Measurements from ENCODE around the gene NAA80. TPM values are rescaled to one million over a fixed set of nuclear protein-coding genes. Genes with fewer than 3 reads are reported as not detected.

NAA80 gene
- total and polyA plus RNA-seq, 2 of the 8 experiments (the other 6 are each of a cell fraction or from before 2014, with no cell fraction given): 11.3 to 16.7 TPM

DNA sequence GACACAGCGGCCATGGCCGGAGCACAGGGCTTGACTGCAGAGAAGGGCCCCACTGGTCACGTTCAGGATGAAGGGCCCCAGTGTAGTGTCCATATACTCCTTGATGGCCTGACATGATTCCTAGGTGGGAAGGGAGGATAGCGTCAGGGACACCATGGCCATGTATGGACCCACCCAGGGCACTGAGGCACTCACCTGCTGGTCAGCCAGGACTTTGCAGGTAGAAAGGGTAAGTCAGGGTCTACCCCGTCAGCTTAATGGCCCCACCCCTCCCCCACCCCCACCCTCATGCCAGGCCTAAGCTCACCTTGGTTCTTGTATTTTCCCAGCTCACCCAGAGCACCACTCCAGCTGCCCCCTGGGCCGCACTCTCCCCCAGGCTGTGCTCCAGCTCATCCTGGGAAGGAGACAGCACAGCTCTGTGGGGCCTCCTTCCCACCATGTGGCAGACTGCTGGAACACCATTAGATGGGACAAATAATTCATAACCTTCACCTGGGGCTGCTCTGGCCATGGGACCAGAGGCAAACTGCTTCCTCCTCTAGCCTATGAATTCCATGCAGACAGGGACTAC, 1.6 kb upstream of the NAA80 start:
- no peaks in the 10 kb centered on the region for H3K36me3 ChIP-seq (ENCODE audit: control insufficient read depth in 2 of 4, insufficient read depth in 4 of 4, low read length in 3 of 4)
- POLR2A ChIA-PET (ENCODE audit: partially characterized antibody): interaction anchor here (0.6 to 11.3 kb wide), 3 partner anchors 11 to 36 kb away, joined by 3 to 149 read pairs (median 5); partner anchors contain the start of gene HYAL2
- H3K4me2 ChIP-seq (ENCODE audit: insufficient read depth in 1 of 2, low read depth in 2 of 2, low read length in 2 of 2): no peak overlapping the region; a peak in 1 of 4 replicates
- no peak overlapping the region for H2BK5ac ChIP-seq (ENCODE audit: low read depth, low read length)
- H2AFZ ChIP-seq (ENCODE audit: low read length): no peak overlapping the region
- H3K4ac ChIP-seq (replicated peaks; ENCODE audit: insufficient read length, low read depth, low read length): no peak overlapping the region
- CTCF ChIA-PET (ENCODE audit: partially characterized antibody): interaction anchor here (1.0 to 3.6 kb wide), 3 partner anchors 24 to 86 kb away, joined by 3 to 24 read pairs (median 6); no protein-coding TSS in a partner anchor
- H2AK5ac ChIP-seq (ENCODE audit: low read depth, low read length): peak overlapping the region; percentile 48; the same call in 1 of the 2 replicates
- H3K23ac ChIP-seq (ENCODE audit: insufficient read length): no peak overlapping the region
- H4K5ac ChIP-seq (ENCODE audit: insufficient read length, low read depth, low read length): no peak overlapping the region
- no peak overlapping the region for H3K4me3 ChIP-seq (ENCODE audit: extremely low read depth in 1 of 4, insufficient read depth in 2 of 4, low read depth in 3 of 4, low read length in 4 of 4)
- H3K56ac ChIP-seq (replicated peaks; ENCODE audit: insufficient read length, low read depth, low read length): no peak overlapping the region
- no peak overlapping the region for H3K18ac ChIP-seq (ENCODE audit: extremely low read depth, low read length)
- H2BK12ac ChIP-seq (ENCODE audit: low read depth, low read length): no peak overlapping the region
- DNase-seq (ENCODE audit: low read depth in 1 of 2, low spot score in 2 of 2) (no peak), FAIRE-seq (no peak)
- no peaks in the 10 kb centered on the region; a peak in 1 of 7 replicates for H3K27me3 ChIP-seq (replicated peaks in 1 of 4; ENCODE audit: control insufficient read depth in 3 of 4, extremely low read depth in 1 of 4, insufficient read depth in 3 of 4, low read length in 3 of 4)
- 89% methylated on average over 6 of the region's 6 CpGs; no CpG with 5 or more reads in 1 of the 2 experiments for WGBS, 2 experiments (ENCODE audit: extremely low coverage in 1 of 2, insufficient coverage in 1 of 2, insufficient read length in 1 of 2, insufficient replicate concordance in 2 of 2, low coverage in 1 of 2, low lambda C conversion rate in 2 of 2, missing lambda C conversion rate in 1 of 2)
- no peaks in the 10 kb centered on the region for H3K79me1 ChIP-seq (ENCODE audit: low read depth, low read length)
- H4K8ac ChIP-seq (ENCODE audit: extremely low read depth, insufficient read depth, low read length): peak overlapping the region; percentile 18; the same call in 1 of the 2 replicates
- no peak overlapping the region for H3K9ac ChIP-seq (replicated peaks in 1 of 4; ENCODE audit: extremely low read depth in 1 of 4, low read depth in 3 of 4, low read length in 3 of 4)
- no peaks in the 10 kb centered on the region for H3K9me3 ChIP-seq (ENCODE audit: insufficient read depth in 2 of 2, low read depth in 1 of 2, low read length in 1 of 2)
- no peaks in the 10 kb centered on the region for H3K79me2 ChIP-seq (ENCODE audit: control insufficient read depth in 1 of 2, insufficient read depth in 2 of 2, low read length in 2 of 2)
- no peak overlapping the region for H2BK15ac ChIP-seq (ENCODE audit: low read length)
- no peak overlapping the region for H3K27ac ChIP-seq (ENCODE audit: low read depth, low read length)
- no peak overlapping the region for H2BK120ac ChIP-seq (replicated peaks; ENCODE audit: low read depth, low read length)
- peaks cover 0 to 26% (median 12%) of the 10 kb centered on the region in 4 experiments; a peak in 6 of 7 replicates for H3K4me1 ChIP-seq (replicated peaks in 1 of 4; ENCODE audit: control insufficient read depth in 3 of 4, insufficient read depth in 4 of 4, low read length in 3 of 4)
- H4K20me1 ChIP-seq (replicated peaks in 1 of 2; ENCODE audit: control insufficient read depth in 1 of 2, insufficient read depth in 2 of 2, low read length in 2 of 2): peaks cover 0 to 2% of the 10 kb centered on the region in 2 experiments
- H3K14ac ChIP-seq (ENCODE audit: insufficient read length): no peak overlapping the region
- no peak overlapping the region for H4K91ac ChIP-seq (replicated peaks; ENCODE audit: insufficient read length, low read length)
- H2BK20ac ChIP-seq (ENCODE audit: low read length): no peak overlapping the region
- peaks cover 5% of the 10 kb centered on the region; the same call in 1 of the 2 replicates for H3K23me2 ChIP-seq (ENCODE audit: low read depth, low read length)
- TF ChIP-seq KDM5A (IDR thresholded peaks at IDR 0.05; ENCODE audit: low read length) (no peak), SP1 (IDR thresholded peaks at IDR 0.05; ENCODE audit: low read depth, low read length) (no peak), RBBP5 (IDR thresholded peaks at IDR 0.05; ENCODE audit: borderline replicate concordance, low read depth, low read length) (no peak), CREB1 (IDR thresholded peaks at IDR 0.05) (no peak), SIX5 (IDR thresholded peaks at IDR 0.05; ENCODE audit: low read depth, low read length) (no peak), RAD21 (IDR thresholded peaks at IDR 0.05 in 1 of 2, conservative IDR thresholded peaks at IDR 0.05 in 1 of 2; ENCODE audit: low read depth in 2 of 2, low read length in 2 of 2) (no peak), EGR1 (IDR thresholded peaks at IDR 0.05; ENCODE audit: borderline replicate concordance, low read depth, low read length) (no peak), POLR2AphosphoS5 (IDR thresholded peaks at IDR 0.05; ENCODE audit: low read depth, low read length) (no peak), SIRT6 (IDR thresholded peaks at IDR 0.05; ENCODE audit: low read length) (no peak)
- TF ChIP-seq, protein P1, sequence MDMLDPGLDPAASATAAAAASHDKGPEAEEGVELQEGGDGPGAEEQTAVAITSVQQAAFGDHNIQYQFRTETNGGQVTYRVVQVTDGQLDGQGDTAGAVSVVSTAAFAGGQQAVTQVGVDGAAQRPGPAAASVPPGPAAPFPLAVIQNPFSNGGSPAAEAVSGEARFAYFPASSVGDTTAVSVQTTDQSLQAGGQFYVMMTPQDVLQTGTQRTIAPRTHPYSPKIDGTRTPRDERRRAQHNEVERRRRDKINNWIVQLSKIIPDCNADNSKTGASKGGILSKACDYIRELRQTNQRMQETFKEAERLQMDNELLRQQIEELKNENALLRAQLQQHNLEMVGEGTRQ (IDR thresholded peaks at IDR 0.05; ENCODE audit: low read length): no peak
- TF ChIP-seq, protein P2, sequence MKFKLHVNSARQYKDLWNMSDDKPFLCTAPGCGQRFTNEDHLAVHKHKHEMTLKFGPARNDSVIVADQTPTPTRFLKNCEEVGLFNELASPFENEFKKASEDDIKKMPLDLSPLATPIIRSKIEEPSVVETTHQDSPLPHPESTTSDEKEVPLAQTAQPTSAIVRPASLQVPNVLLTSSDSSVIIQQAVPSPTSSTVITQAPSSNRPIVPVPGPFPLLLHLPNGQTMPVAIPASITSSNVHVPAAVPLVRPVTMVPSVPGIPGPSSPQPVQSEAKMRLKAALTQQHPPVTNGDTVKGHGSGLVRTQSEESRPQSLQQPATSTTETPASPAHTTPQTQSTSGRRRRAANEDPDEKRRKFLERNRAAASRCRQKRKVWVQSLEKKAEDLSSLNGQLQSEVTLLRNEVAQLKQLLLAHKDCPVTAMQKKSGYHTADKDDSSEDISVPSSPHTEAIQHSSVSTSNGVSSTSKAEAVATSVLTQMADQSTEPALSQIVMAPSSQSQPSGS (IDR thresholded peaks at IDR 0.05; ENCODE audit: low read length): no peak

Measured in H1 (cell line).